Measurements from ENCODE around the gene VEZT. TPM values are rescaled to one million over a fixed set of nuclear protein-coding genes. Genes with fewer than 3 reads are reported as not detected.

VEZT gene
- total and polyA plus RNA-seq, 10 of the 15 experiments (the other 5 are each of a cell fraction or from before 2014, with no cell fraction given), result 32.8 to 134 (median 66.2) TPM

DNA sequence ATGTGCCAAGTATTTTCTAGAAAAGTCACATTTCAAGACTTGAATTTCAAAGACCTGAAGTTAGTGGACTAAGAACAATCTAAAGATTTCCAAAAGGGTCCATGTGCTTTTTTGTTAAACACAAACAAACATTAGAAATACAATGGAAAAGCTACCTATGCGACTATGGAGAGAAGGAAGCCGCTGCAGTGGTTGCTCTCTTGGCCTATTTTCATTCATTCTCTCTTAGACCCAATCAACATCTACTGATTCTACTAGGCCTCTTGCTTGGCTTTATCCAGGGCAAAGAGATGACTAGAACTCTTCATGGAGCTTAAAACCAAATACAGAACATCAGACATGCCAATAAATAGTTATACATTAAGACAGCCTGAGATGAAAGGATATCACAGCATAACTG lies 10.2 kb upstream of the VEZT start:
- SMC1A ChIA-PET (ENCODE audit: uncharacterized antibody, unreplicated experiment), result interaction anchor here (2.1 to 2.3 kb wide), 2 partner anchors 10 to 90 kb away, joined by 5 to 6 read pairs; partner anchors contain the start of genes FGD6 and VEZT
- intact Hi-C loops (cut with micrococcal nuclease; ENCODE audit: unreplicated experiment), result no loop called here
- no peaks in the 10 kb centered on the region; the same call in none of the 2 replicates for H3K79me2 ChIP-seq (ENCODE audit: control insufficient read depth, insufficient read depth, low read length)
- CTCF ChIA-PET, result interaction anchor here (1.3 kb wide), 1 partner anchor 10 kb away, joined by 4 read pairs; the partner anchor contains the start of genes FGD6 and VEZT
- DNase-seq (ENCODE audit: low read depth, low spot score) (no peak), FAIRE-seq (no peak), ATAC-seq (no peak)
- in situ Hi-C loops (cut with MboI), result no loop called here
- POLR2A ChIA-PET, result no interaction called here
- BruUV-seq (replicated peaks), result no TSS peak
- no peaks in the 10 kb centered on the region for H3K9me3 ChIP-seq (replicated peaks; ENCODE audit: control insufficient read depth, insufficient read depth, low read length)
- H2AFZ ChIP-seq (ENCODE audit: control insufficient read depth, low read depth, low read length), result no peak overlapping the region
- no peaks in the 10 kb centered on the region for H3K27me3 ChIP-seq (replicated peaks in 1 of 2; ENCODE audit: control insufficient read depth in 2 of 2, insufficient read depth in 2 of 2, low read length in 1 of 2)
- no peak overlapping the region for H3K9ac ChIP-seq (ENCODE audit: control insufficient read depth, insufficient read depth, low read length)
- RAD21 ChIA-PET (ENCODE audit: unreplicated experiment), result no interaction called here
- no peaks in the 10 kb centered on the region for H4K20me1 ChIP-seq (ENCODE audit: control insufficient read depth, insufficient read depth)
- H3K4me2 ChIP-seq (ENCODE audit: control insufficient read depth, insufficient read depth), result no peak overlapping the region
- no peak overlapping the region for H3K4me3 ChIP-seq
- peaks cover 24% of the 10 kb centered on the region for H3K4me1 ChIP-seq (ENCODE audit: control insufficient read depth, insufficient read depth, low read length)
- H3K36me3 ChIP-seq (ENCODE audit: control insufficient read depth in 2 of 2, insufficient read depth in 2 of 2, low read length in 1 of 2), result no peaks in the 10 kb centered on the region
- 96% methylated on average over 2 of the region's 2 CpGs for WGBS (ENCODE audit: insufficient coverage, insufficient replicate concordance, low lambda C conversion rate, missing lambda C conversion rate)
- no peak overlapping the region for H3K27ac ChIP-seq (ENCODE audit: control insufficient read depth, insufficient read depth)
- no peak for TF ChIP-seq NR2C2 (IDR thresholded peaks at IDR 0.05; ENCODE audit: borderline replicate concordance, control insufficient read depth, insufficient read length, low read depth)
- no peak for TF ChIP-seq IRF3 (IDR thresholded peaks at IDR 0.05)
- no peak for TF ChIP-seq SREBF2 (IDR thresholded peaks at IDR 0.05; ENCODE audit: low read length)
- no peak for TF ChIP-seq NR2F1 (conservative IDR thresholded peaks at IDR 0.05)
- no peak for TF ChIP-seq ETV6 (conservative IDR thresholded peaks at IDR 0.05 in 1 of 2, IDR thresholded peaks at IDR 0.05 in 1 of 2; ENCODE audit: borderline replicate concordance in 1 of 2, low read depth in 1 of 2)
- TF ChIP-seq, protein P1, sequence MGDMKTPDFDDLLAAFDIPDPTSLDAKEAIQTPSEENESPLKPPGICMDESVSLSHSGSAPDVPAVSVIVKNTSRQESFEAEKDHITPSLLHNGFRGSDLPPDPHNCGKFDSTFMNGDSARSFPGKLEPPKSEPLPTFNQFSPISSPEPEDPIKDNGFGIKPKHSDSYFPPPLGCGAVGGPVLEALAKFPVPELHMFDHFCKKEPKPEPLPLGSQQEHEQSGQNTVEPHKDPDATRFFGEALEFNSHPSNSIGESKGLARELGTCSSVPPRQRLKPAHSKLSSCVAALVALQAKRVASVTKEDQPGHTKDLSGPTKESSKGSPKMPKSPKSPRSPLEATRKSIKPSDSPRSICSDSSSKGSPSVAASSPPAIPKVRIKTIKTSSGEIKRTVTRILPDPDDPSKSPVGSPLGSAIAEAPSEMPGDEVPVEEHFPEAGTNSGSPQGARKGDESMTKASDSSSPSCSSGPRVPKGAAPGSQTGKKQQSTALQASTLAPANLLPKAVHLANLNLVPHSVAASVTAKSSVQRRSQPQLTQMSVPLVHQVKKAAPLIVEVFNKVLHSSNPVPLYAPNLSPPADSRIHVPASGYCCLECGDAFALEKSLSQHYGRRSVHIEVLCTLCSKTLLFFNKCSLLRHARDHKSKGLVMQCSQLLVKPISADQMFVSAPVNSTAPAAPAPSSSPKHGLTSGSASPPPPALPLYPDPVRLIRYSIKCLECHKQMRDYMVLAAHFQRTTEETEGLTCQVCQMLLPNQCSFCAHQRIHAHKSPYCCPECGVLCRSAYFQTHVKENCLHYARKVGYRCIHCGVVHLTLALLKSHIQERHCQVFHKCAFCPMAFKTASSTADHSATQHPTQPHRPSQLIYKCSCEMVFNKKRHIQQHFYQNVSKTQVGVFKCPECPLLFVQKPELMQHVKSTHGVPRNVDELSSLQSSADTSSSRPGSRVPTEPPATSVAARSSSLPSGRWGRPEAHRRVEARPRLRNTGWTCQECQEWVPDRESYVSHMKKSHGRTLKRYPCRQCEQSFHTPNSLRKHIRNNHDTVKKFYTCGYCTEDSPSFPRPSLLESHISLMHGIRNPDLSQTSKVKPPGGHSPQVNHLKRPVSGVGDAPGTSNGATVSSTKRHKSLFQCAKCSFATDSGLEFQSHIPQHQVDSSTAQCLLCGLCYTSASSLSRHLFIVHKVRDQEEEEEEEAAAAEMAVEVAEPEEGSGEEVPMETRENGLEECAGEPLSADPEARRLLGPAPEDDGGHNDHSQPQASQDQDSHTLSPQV (IDR thresholded peaks at IDR 0.05), result no peak
- TF ChIP-seq TCF12 (IDR thresholded peaks at IDR 0.05; ENCODE audit: low read depth, low read length), result no peak
- no peak for TF ChIP-seq ZBTB33 (IDR thresholded peaks at IDR 0.05)
- TF ChIP-seq BMI1 (IDR thresholded peaks at IDR 0.05; ENCODE audit: borderline replicate concordance), result no peak
- TF ChIP-seq SMARCA5 (IDR thresholded peaks at IDR 0.05), result no peak
- no peak for TF ChIP-seq RUNX3 (IDR thresholded peaks at IDR 0.05; ENCODE audit: low read length)
- no peak for TF ChIP-seq PAX8 (IDR thresholded peaks at IDR 0.05)
- TF ChIP-seq, protein P2, sequence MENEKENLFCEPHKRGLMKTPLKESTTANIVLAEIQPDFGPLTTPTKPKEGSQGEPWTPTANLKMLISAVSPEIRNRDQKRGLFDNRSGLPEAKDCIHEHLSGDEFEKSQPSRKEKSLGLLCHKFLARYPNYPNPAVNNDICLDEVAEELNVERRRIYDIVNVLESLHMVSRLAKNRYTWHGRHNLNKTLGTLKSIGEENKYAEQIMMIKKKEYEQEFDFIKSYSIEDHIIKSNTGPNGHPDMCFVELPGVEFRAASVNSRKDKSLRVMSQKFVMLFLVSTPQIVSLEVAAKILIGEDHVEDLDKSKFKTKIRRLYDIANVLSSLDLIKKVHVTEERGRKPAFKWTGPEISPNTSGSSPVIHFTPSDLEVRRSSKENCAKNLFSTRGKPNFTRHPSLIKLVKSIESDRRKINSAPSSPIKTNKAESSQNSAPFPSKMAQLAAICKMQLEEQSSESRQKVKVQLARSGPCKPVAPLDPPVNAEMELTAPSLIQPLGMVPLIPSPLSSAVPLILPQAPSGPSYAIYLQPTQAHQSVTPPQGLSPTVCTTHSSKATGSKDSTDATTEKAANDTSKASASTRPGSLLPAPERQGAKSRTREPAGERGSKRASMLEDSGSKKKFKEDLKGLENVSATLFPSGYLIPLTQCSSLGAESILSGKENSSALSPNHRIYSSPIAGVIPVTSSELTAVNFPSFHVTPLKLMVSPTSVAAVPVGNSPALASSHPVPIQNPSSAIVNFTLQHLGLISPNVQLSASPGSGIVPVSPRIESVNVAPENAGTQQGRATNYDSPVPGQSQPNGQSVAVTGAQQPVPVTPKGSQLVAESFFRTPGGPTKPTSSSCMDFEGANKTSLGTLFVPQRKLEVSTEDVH (IDR thresholded peaks at IDR 0.05; ENCODE audit: low read depth, partially characterized antibody), result no peak
